ENCODE results near the gene RHAG. TPM values are rescaled to one million over a fixed set of nuclear protein-coding genes. Genes with fewer than 3 reads are reported as not detected.

The RHAG gene
- total RNA-seq, 1 experiment from 2014 or later = not detected

GRCh38 chr6:49639177-49639817 is 2.7 kb upstream of the RHAG start:
- Mint-ChIP-seq H3K4me3 (no peak overlapping the region), H3K36me3 (ENCODE audit: insufficient read depth in 1 of 3, low read depth in 3 of 3) (no peaks in the 10 kb centered on the region), H3K27me3 (ENCODE audit: low read depth) (no peaks in the 10 kb centered on the region), H3K27ac (no peak overlapping the region), H3K4me1 (0 out of 4 replicates have a peak, but pooled peaks cover 0 to 3% of the 10 kb centered on the region in 2 experiments), H3K9me3 (no peaks in the 10 kb centered on the region)
- Histone ChIP-seq H2AK5ac (ENCODE audit: insufficient read length, low read length) (no peak overlapping the region), H4K91ac (ENCODE audit: insufficient read length, low read depth, low read length) (no peak overlapping the region), H3K4me2 (ENCODE audit: insufficient read depth, insufficient read length, low read length) (no peak overlapping the region), H3K56ac (ENCODE audit: insufficient read length, low read depth, low read length) (no peak overlapping the region), H3K9me3 (ENCODE audit: control insufficient read depth, low read depth, low read length) (no peaks in the 10 kb centered on the region), H3K9ac (ENCODE audit: extremely low read depth, insufficient read length, low read length) (no peak overlapping the region), H2BK120ac (ENCODE audit: low read depth, low read length, poor library complexity, severe bottlenecking) (no peak overlapping the region), H4K5ac (ENCODE audit: insufficient read length, low read depth, low read length) (no peak overlapping the region), H4K20me1 (ENCODE audit: control insufficient read depth, insufficient read depth, insufficient read length) (no peaks in the 10 kb centered on the region), H2BK15ac (ENCODE audit: low read depth, low read length) (no peak overlapping the region), H2BK12ac (ENCODE audit: insufficient read length, low read depth, low read length) (no peak overlapping the region), H3K79me2 (ENCODE audit: insufficient read depth, low read length) (no peaks in the 10 kb centered on the region), H2AFZ (ENCODE audit: low read length) (no peak overlapping the region), H3K14ac (ENCODE audit: insufficient read depth, low read length) (no peak overlapping the region), H3K4ac (ENCODE audit: low read depth, low read length) (no peak overlapping the region), H3K79me1 (ENCODE audit: insufficient read depth, low read depth, low read length, poor library complexity, severe bottlenecking) (no peaks in the 10 kb centered on the region), H3K23ac (ENCODE audit: insufficient read length, low read depth, low read length) (no peak overlapping the region), H3K27me3 (ENCODE audit: insufficient read depth, low read length) (no peaks in the 10 kb centered on the region), H3T11ph (ENCODE audit: low read length) (no peak overlapping the region), H2BK20ac (ENCODE audit: low read depth, low read length, poor library complexity, severe bottlenecking) (no peak overlapping the region), H3K18ac (ENCODE audit: insufficient read length, low read depth, low read length) (no peak overlapping the region), H3K4me1 (ENCODE audit: insufficient read depth, low read length) (no peaks in the 10 kb centered on the region), H4K8ac (replicated peaks; ENCODE audit: insufficient read length, low read depth, low read length) (no peak overlapping the region), H3K27ac (ENCODE audit: insufficient read length, low read depth, low read length) (no peak overlapping the region), H2BK5ac (ENCODE audit: insufficient read length, low read length) (no peak overlapping the region), H3K23me2 (ENCODE audit: insufficient read length, low read depth, low read length, poor library complexity, severe bottlenecking) (no peaks in the 10 kb centered on the region)
- no peak for DNase-seq
- no peak for TF ChIP-seq CTCF (conservative IDR thresholded peaks at IDR 0.05)
- no CpG with 5 or more reads among the region's 5 CpGs for WGBS (ENCODE audit: extremely low coverage, insufficient read length, low lambda C conversion rate)
